ENCODE measurements around the gene RASAL1.

The RASAL1 gene

GRCh38 chr12:113093409-113094101 lies 42.0 kb downstream of the RASAL1 start:
- TF ChIP-seq GATA3 (IDR thresholded peaks at IDR 0.05; ENCODE audit: low read depth, low read length): no peak
- no peak for TF ChIP-seq GATA2 (IDR thresholded peaks at IDR 0.05; ENCODE audit: low read depth, low read length)

- no peak for TF ChIP-seq GATA3 (IDR thresholded peaks at IDR 0.05; ENCODE audit: low read depth, low read length)
- no peak for TF ChIP-seq GATA2 (IDR thresholded peaks at IDR 0.05; ENCODE audit: low read depth, low read length)
Measured at GRCh38 chr12:113092607-113093408, 42.8 kb downstream of the RASAL1 start.

DNA sequence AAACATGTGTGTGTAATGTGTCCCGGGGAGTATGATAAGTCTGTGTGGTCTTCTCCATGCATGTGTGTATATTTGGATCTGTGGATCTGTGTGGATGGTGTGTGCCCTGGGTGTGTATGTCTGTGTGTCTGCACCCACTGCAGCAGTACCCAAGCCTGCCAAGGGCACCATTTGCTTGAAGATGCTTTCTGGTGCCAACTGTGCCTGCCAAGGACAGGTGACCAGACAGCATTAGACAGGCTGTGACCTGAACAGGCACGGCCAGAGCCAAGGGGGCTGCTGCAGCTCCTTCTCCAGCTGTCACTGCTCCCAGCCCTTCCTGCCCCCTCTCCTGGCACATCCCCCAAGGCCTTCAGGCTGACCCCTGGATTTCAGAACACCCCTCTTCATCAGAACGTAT lies 44.1 kb downstream of the RASAL1 start:
- TF ChIP-seq GATA2 (IDR thresholded peaks at IDR 0.05; ENCODE audit: low read depth, low read length): no peak
- TF ChIP-seq GATA3 (IDR thresholded peaks at IDR 0.05; ENCODE audit: low read depth, low read length): no peak

- TF ChIP-seq GATA2 (IDR thresholded peaks at IDR 0.05; ENCODE audit: low read depth, low read length) (no peak), GATA3 (IDR thresholded peaks at IDR 0.05; ENCODE audit: low read depth, low read length) (no peak)
Measured at GRCh38 chr12:113090740-113091139, 44.8 kb downstream of the RASAL1 start.

DNA sequence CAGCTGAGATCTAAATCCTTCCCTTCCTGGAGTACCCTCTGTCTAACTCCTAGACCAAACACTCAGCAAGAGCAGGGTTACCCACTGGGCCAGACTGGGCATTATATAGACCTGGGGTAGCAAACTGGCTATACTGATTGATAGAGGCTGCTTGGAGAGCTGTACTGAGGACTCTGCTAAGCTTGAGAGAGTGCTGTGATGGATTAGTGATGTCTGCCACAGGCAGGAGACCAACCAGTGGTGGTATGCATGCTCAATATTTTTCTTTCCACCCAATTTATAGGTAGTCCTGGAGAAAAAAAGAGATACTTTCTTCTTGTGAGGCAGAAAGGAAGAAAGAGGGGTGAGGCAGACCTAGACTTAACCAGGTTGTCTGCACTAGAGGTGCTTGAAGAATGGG lies 45.7 kb downstream of the RASAL1 start:
- no peak for TF ChIP-seq GATA3 (IDR thresholded peaks at IDR 0.05; ENCODE audit: low read depth, low read length)
- TF ChIP-seq GATA2 (IDR thresholded peaks at IDR 0.05; ENCODE audit: low read depth, low read length): no peak

- TF ChIP-seq GATA2 (IDR thresholded peaks at IDR 0.05; ENCODE audit: low read depth, low read length): no peak
- TF ChIP-seq GATA3 (IDR thresholded peaks at IDR 0.05; ENCODE audit: low read depth, low read length): no peak
Measured at GRCh38 chr12:113088971-113089756, 46.4 kb downstream of the RASAL1 start.

DNA sequence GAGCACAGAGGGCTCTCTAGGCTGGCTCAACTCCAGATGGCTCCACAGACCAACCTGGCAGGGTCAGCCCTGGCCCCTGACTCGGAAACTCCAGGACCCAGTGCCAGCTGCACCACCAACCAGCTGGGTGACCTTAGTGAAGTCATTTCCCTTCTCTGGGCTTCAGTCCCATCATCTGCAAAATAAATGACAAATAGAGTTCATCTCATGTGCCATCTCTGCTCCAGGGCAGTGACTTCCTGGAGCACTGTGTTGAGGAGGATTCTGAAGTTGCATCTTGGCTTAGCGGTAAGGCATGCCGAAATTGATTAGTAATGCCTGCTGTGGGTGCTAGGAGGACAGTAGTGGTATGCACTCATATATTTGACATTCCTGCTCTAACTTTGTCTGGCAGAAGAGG lies 47.5 kb downstream of the RASAL1 start:
- no peak for TF ChIP-seq GATA3 (IDR thresholded peaks at IDR 0.05; ENCODE audit: low read depth, low read length)
- no peak for TF ChIP-seq GATA2 (IDR thresholded peaks at IDR 0.05; ENCODE audit: low read depth, low read length)

GRCh38 chr12:113087193-113087592 lies 48.4 kb downstream of the RASAL1 start:
- TF ChIP-seq GATA3 (IDR thresholded peaks at IDR 0.05; ENCODE audit: low read depth, low read length) (no peak), GATA2 (IDR thresholded peaks at IDR 0.05; ENCODE audit: low read depth, low read length) (no peak)

- TF ChIP-seq GATA3 (IDR thresholded peaks at IDR 0.05; ENCODE audit: low read depth, low read length) (no peak), GATA2 (IDR thresholded peaks at IDR 0.05; ENCODE audit: low read depth, low read length) (no peak)
Measured at GRCh38 chr12:113086249-113087164, 49.1 kb downstream of the RASAL1 start.

- TF ChIP-seq GATA2 (IDR thresholded peaks at IDR 0.05; ENCODE audit: low read depth, low read length) (no peak), GATA3 (IDR thresholded peaks at IDR 0.05; ENCODE audit: low read depth, low read length) (no peak)
Measured at GRCh38 chr12:113083863-113084435, 51.6 kb downstream of the RASAL1 start.

DNA sequence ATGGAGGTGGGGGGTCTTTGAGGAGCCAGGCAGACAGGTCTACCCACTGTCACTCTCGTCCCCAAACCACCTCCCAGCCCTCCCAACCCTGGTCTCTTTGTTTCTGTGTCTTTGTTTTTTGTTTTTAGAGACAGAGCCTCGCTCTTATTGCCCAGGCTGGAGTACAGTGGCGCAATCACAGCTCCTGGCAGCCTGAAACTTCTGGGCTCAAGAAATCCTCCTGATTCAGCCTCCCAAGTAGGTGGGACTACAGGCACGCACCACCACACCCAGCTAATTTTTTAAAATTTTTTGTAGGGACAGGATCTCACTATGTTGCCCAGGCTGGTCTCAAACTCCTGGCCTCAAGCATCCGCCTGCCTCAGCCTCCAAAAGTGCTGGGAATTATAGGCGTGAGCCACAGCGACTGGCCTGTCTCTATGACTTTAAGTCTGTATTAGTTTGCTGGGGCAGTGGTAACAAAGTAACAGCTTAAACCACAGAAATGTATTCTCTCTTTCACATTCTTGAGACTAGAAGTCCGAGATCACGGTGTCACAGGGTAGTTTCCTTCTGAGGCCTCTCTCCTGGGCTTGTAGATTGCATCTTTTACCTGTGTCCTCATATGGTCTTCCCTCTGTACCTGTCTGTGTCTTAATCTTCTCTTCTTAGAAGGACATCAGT lies 52.9 kb downstream of the RASAL1 start:
- TF ChIP-seq GATA3 (IDR thresholded peaks at IDR 0.05; ENCODE audit: low read depth, low read length) (no peak), GATA2 (IDR thresholded peaks at IDR 0.05; ENCODE audit: low read depth, low read length) (no peak)

GRCh38 chr12:113081873-113082272 lies 53.7 kb downstream of the RASAL1 start:
- TF ChIP-seq GATA2 (IDR thresholded peaks at IDR 0.05; ENCODE audit: low read depth, low read length) (no peak), GATA3 (IDR thresholded peaks at IDR 0.05; ENCODE audit: low read depth, low read length) (no peak)

GRCh38 chr12:113077859-113078255 lies 57.7 kb downstream of the RASAL1 start:
- no peak for TF ChIP-seq GATA3 (IDR thresholded peaks at IDR 0.05; ENCODE audit: low read depth, low read length)
- TF ChIP-seq GATA2 (IDR thresholded peaks at IDR 0.05; ENCODE audit: low read depth, low read length): no peak

Data from SH-SY5Y (cell line).